ENCODE measurements around the gene NFYA. TPM values are rescaled to one million over a fixed set of nuclear protein-coding genes. Genes with fewer than 3 reads are reported as not detected.

NFYA gene
- total RNA-seq, 1 experiment from 2014 or later: 43.0 TPM

- DNase-seq: no peak
- no peak overlapping the region for H2BK12ac ChIP-seq (ENCODE audit: insufficient read length, low read depth, low read length)
- no peak overlapping the region for H2BK5ac ChIP-seq (ENCODE audit: insufficient read length, low read length)
- Mint-ChIP-seq H3K9me3 (no peaks in the 10 kb centered on the region), H3K4me3 (no peak overlapping the region), H3K27ac (no peak overlapping the region), H3K4me1 (peaks cover 0 to 3% of the 10 kb centered on the region in 2 experiments; a peak in 1 of 4 replicates), H3K36me3 (ENCODE audit: insufficient read depth in 1 of 3, low read depth in 3 of 3) (peaks cover 10 to 25% (median 17%) of the 10 kb centered on the region in 3 experiments; a peak in 5 of 7 replicates), H3K27me3 (ENCODE audit: low read depth) (no peaks in the 10 kb centered on the region)
- H3K9ac ChIP-seq (ENCODE audit: extremely low read depth, insufficient read length, low read length): no peak overlapping the region
- H3K79me2 ChIP-seq (ENCODE audit: insufficient read depth, low read length): no peaks in the 10 kb centered on the region
- H2BK20ac ChIP-seq (ENCODE audit: low read depth, low read length, poor library complexity, severe bottlenecking): no peak overlapping the region
- no peaks in the 10 kb centered on the region for H3K79me1 ChIP-seq (ENCODE audit: insufficient read depth, low read depth, low read length, poor library complexity, severe bottlenecking)
- WGBS (ENCODE audit: extremely low coverage, insufficient read length, low lambda C conversion rate): no CpG with 5 or more reads among the region's 3 CpGs
- no peak overlapping the region for H3K4ac ChIP-seq (ENCODE audit: low read depth, low read length)
- no peak overlapping the region for H3T11ph ChIP-seq (ENCODE audit: low read length)
- H4K8ac ChIP-seq (replicated peaks; ENCODE audit: insufficient read length, low read depth, low read length): no peak overlapping the region
- H3K9me3 ChIP-seq (ENCODE audit: control insufficient read depth, low read depth, low read length): no peaks in the 10 kb centered on the region
- no peak overlapping the region for H4K91ac ChIP-seq (ENCODE audit: insufficient read length, low read depth, low read length)
- H2BK15ac ChIP-seq (ENCODE audit: low read depth, low read length): no peak overlapping the region
- H3K4me1 ChIP-seq (ENCODE audit: insufficient read depth, low read length): no peaks in the 10 kb centered on the region
- no peaks in the 10 kb centered on the region for H3K27me3 ChIP-seq (ENCODE audit: insufficient read depth, low read length)
- no peak overlapping the region for H3K56ac ChIP-seq (ENCODE audit: insufficient read length, low read depth, low read length)
- no peak overlapping the region for H3K23ac ChIP-seq (ENCODE audit: insufficient read length, low read depth, low read length)
- no peak for TF ChIP-seq CTCF (conservative IDR thresholded peaks at IDR 0.05)
- no peak overlapping the region for H2AFZ ChIP-seq (ENCODE audit: low read length)
- no peak overlapping the region for H2AK5ac ChIP-seq (ENCODE audit: insufficient read length, low read length)
- no peaks in the 10 kb centered on the region for H3K23me2 ChIP-seq (ENCODE audit: insufficient read length, low read depth, low read length, poor library complexity, severe bottlenecking)
- no peak overlapping the region for H3K14ac ChIP-seq (ENCODE audit: insufficient read depth, low read length)
- H4K20me1 ChIP-seq (ENCODE audit: control insufficient read depth, insufficient read depth, insufficient read length): no peaks in the 10 kb centered on the region
- no peak overlapping the region for H4K5ac ChIP-seq (ENCODE audit: insufficient read length, low read depth, low read length)
- no peak overlapping the region for H3K4me2 ChIP-seq (ENCODE audit: insufficient read depth, insufficient read length, low read length)
- no peak overlapping the region for H3K27ac ChIP-seq (ENCODE audit: insufficient read length, low read depth, low read length)
- H2BK120ac ChIP-seq (ENCODE audit: low read depth, low read length, poor library complexity, severe bottlenecking): no peak overlapping the region
- no peak overlapping the region for H3K18ac ChIP-seq (ENCODE audit: insufficient read length, low read depth, low read length)
Measured at GRCh38 chr6:41103847-41104246, 31.1 kb downstream of the NFYA start.

Data from H9 (cell line).